ENCODE results near the gene DNAJB14.
A peak's percentile ranks its signal among the peaks of the same experiment; 100 is the strongest.

The DNAJB14 gene

DNA sequence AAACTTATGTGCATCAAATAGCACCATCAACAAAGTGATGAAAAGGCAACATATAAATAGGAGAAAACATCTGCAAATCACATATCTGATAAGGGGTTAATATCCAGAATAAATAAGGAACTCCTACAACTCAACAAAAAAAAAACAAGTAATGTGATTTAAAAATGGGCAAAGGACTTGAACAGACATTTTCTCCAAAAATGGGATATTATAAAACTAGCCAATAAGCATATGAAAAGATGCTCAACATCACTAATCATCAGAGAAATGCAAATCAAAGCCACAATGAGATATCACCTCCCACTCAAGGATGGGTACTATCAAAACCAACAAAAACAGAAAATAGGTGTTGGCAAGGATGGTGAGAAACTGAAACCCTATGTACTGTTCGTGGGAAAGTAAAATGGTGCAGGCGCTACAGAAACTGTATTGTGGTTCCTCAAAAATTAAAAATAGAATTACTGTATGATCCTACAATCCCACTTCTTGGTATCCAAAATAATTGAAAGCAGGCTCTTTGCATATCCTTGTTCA is 2.4 kb downstream of the DNAJB14 start:
- DNase-seq, result no peak

DNA sequence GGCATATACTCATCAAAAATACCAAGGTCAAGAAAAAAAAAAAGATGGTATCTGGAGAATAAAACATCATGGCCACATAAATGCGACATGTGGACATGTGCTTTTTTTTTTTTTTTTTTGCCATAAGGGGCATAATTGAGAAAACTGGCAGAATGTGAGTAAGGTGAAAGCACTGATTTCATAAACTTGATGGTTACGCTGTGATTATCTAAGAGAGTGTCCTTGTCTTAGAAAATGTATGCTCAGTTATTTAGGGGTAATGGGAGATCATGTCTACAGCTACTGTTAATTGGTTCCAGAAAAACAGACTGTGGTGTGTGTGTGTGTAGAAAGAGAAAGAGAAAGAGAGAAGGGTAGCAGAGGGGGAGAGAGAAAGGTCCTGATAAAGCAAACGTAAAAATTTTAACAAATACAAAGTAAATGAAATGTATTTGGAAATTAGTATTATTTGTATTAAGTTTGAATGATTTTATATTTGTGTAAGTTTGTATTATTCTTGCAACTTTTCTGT is 8.1 kb downstream of the DNAJB14 start:
- no peak for DNase-seq

DNA sequence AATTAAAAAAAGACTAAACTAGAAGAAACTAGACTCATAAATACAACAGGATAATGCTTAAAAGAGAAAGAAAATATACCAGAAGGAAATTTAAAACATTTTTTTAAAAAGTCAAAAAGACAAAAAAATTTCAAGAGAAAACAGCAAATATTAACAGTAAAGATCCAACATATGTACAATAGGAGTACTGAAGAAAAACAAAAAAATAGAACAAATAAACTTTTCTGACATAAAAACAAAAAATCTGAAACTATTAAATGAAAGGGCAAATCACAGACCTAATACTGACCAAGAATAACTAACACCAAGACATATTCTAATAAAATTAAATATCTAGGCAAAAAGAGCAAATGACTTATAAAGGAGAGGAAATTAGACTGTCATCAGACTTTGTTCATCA is 11.5 kb downstream of the DNAJB14 start:
- DNase-seq, result no peak

DNA sequence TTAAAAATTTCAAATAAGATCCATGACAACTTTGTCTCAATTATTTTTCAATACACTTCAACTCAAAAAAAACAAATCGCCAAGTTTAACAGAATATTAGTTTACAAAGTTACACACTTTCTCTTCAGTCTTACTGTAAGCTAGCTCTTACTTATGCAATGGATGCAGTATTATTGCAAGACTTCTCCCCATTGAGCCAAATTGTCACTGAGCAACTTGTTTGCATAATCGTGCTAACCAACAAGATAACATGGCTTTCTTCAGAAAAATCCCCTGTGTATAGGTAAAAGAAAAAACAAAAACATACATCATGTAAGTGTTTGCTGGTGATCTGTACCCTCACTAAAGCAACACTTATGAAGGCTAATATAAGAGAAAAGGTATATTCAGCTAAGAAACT is 18.9 kb downstream of the DNAJB14 start:
- no peak for DNase-seq

DNA sequence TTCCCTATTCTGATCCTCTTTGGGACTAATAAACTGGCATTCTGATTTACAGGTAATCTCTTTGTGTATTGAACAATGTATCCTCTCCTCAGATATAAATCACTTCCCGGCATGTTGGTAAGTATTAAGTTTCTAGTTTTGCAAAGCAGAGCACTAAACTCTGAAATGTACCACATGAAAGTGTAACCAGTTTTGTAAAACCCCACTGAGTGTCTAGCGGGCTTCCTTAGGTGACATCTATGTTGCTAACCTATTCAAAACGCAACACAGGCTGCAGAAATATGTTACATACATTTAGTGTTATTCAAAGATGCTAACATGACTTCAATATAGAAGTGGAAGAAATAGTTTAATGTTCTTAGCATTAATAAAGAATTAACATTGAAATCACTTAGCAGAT is 25.2 kb downstream of the DNAJB14 start:
- DNase-seq, result no peak

DNA sequence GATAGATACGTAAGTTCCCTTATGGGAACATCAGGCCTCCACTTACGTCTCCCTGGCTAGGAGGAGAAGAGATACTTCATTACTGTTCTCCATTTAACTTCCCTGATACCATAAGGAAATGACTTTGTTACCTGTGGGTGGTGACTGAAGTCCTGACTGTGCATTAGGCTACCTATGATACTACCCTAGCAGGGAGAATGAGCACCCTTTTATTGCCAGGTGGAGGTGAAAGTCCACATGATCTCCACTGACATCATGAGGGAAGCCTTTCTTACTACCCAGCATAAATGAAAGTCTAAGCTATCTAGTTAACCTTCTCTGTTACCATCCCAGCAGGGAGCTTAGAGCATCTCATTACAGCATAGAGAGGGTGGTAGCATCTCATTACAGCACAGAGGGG is 27.8 kb downstream of the DNAJB14 start:
- no peak for DNase-seq

DNA sequence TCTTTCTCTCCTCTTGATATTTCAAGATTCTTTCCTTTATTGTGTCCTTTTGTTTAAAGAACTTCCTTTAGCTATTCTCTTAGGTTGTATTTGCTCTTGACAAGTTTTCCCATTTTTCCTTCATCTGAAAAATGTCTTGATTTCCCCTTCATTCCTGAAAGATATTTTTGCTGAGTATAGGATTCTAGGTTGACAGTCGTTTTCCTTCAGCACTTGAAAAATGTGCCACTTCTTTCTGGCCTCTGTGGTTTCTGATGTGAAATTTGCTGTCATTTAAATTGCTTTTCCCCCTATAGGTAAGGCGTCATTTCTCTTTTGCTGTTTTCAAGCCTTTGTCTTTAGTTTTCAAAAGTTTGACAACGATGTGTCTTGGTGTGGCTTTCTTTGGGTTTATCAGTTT is 28.8 kb downstream of the DNAJB14 start:
- no peak for DNase-seq

DNA sequence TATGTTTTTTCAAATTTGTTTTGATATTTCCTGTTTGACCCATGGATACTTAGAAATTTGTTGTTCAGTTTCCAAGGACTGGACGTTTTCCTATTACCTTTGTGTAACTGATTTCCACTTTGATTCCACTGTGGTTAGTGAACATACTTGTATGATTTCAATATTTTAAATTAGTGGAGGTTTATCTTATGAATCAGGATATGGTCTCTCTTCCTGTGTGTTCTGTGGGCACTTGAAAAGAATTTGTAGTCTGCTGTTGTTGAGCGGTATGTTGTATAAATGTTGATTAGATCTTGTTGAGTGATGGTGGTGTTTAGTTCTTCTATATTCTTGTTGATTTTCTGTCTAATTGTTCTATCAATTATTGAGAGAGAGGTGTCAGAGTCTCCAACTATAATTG is 31.0 kb downstream of the DNAJB14 start:
- no peak for DNase-seq

DNA sequence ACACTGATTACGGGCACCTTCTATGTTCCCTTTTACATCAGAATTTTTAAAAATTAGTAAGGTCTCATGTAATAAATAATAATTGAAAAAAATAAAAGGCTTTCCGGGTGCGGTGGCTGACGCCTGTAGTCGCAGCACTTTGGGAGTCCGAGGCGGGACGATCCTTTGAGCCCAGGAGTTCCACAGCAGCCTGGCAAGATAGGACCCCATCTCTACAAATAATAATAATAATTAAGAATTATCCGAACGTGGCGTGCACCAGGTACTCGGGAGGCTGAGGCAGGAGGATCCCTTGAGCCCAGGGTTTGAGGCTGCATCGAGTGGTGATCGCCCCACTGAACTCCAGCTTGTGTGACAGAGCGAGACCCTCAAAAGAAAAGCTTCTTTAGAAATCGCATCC is 51.4 kb downstream of the DNAJB14 start:
- no peak for DNase-seq

DNA sequence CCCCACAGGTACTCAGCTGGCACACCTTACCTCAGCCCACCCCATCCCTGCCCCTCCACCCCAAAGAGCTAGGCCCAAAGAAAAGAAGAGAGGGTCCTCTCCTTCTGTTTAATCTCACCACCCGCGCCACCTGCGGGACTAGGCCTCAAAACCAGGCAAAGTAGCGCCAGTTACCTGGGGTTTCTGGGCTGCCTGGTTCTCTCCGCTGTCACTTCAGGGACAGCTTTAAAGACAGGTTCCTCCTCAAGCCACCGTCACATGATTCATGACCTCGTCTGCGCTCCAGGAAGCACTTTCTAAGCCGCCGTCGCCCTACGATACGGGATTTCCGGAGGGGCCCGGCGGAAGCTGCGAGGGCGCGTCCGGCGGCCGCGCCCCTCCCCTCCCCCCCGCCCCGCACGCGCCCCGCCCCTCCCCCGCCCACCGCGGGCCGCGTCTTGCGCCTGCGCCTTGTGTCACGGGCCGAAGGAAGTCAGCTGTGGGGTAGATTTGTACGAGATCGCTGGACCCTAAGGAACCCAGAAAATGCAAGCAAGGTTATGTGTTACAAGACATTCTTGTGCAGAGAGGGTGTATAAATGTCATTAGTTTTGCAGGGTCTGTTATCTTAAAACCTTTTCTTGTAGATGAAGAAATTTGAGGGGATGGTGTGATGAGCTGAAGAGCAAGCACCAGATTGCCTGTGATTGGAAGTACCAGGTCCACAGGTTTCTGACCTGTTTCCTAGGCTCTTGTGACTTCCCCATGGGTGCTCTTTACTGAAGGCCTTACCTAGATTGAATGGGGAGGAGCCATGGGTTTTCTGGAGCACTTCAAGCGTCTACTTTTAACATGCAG is 52.0 kb downstream of the DNAJB14 start, which contains the start of gene LAMTOR3:
TSS of gene LAMTOR3 (minus strand) at position 267 of the 837 bp plus-strand sequence. CDS start 464 bp downstream, outside the sequence.
- peak; percentile 83 to 86 for DNase-seq

DNA sequence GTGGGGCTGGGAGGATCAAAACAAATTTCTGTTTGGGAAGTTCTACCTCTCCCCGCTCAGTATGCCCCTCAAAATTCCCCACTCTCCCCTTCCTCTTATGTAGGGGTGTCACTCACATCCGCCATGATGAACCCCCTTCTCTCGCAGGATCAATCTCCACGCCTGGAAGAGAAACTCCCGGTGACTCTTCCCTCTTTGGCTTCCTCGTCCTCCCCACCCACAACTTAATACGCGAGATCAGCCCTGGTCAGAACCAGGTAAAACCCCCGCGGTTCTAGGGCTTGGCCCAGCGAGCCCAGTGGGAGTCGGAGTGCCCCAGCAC is 52.6 kb downstream of the DNAJB14 start:
- DNase-seq, result no peak

DNA sequence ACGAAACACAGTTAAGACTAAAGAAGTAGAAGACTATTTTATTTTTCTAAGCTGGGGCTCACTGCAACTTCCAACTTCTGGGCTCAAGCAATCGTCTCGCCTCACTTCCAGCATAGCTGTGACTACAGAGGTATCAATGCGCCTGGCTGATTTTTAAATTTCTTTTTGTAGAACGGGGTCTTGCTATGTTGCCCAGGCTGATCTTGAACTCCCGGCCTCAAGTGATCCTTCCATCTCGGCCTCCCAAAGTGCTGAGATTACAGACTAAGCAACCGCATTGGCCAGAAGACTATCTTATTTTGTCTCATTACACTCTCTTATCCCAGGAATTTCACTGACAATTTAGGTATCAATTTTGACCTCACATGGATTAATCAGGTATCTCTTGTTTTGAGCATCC is 53.4 kb downstream of the DNAJB14 start:
- no peak for DNase-seq

DNA sequence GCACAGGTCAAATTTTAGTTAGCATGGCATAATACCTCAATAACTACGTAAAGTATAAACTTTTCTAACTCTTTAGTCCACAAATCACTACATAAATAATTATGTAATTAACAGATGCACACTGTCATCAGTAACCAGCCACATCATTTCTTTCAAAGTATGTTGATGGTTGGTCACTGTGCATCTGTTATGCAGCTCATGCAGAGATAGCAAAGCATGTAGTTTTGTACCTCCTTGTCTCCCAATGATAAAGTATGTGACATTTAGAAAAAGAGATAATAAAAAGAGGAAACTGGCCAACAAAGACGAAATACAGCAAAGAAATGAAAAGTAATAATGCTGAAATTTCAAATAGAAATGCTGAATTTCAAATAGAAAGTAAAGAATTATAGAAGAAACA is 55.1 kb downstream of the DNAJB14 start:
- no peak for DNase-seq

DNA sequence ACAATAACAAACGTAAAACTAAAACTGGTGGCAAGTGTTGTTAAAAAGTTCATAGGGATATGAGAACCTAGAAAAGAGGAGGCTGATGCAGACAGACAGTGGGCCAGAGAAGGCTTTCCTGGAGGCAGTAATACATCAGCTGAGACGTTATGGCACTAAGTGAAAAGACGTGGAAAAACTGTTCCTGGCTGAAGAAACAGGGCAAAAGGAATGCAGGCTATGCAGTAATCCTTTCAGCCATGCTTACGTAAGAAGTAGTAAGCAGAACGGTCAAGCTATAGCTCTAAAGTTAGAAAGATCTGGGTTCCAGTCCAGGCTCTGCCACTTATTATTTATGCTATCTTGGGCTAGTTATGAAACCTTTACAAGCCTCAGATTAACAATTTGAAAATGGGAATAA is 58.6 kb downstream of the DNAJB14 start:
- no peak for DNase-seq

DNA sequence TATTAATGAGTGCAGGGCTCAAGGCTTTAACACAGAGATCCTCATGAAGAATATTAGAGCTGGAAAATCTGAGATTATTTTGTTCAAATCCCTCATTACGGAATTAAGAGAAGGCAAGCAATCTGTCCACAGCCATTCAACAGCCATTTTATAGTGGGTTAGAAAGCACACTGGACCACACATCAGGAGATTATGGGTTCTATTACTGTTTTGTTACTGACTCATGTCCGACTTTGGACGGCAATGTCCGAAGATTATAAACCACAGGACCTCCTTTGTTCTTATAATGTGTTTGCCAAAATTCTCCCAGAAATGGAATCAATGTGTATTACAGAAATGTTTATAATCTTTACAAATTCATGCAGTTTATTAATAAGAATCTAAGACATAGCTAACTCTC is 60.3 kb downstream of the DNAJB14 start:
- no peak for DNase-seq

DNA sequence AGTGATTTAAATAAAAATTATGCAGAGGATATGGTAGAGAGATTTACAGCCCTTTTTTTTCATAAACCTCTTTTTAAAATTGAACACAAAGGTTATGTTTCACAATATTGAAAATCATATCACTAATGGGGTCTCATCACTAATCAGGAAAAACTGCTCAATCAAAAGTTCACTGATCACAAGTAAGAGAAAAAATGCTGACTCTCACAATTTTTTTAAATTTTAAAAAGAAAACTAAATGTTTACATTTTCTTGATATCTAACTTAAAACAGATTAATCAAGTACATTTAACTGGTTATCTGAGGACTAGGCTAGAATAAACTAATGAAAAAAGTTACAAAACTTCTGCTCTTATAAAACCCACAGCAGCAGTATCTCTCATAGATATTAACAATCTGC is 60.7 kb downstream of the DNAJB14 start:
- DNase-seq, result no peak

DNA sequence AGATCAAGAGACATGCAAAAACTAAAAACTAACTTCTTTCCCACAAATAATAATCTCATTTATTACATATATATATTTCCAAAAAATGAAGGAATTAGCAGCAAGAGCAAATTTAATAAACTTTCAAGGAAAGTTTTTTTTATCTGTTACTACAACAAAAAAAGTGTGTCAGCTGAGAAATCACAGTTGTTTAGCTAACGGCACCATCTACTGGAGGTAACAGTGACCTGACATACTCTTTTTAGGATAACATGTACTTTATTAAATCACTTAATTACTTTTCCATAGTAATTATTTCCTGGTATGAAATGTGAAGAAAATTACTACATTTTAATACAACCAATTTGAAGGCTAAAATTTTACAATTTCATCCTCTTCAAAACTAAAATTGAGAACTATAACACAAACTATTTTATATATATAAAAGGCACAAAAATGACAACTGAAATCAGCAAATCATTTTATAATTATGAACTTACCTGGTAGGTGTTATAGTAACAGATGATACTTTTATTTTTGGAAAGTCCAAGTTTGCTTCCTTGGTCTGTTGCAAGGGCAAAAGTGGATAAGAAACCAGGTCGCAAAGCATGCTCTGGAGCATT is 61.3 kb downstream of the DNAJB14 start:
- DNase-seq, result peak in 1 of 2 experiments; percentile 2

DNA sequence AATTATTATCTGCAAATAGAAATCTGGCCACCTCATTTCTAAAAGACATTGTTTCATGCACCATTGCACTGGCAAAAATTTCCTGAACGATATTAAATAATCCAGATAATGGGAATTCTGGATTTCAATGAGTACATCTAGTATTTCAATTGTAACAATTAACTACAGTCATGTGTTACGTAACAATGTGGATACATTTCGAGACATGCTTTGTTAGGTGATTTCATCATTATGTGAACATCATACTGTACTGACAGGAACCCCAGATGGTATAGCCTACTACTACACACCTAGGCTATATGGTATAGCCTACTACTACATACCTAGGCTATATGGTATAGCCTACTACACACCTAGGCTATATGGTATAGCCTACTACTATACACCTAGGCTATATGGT is 67.0 kb downstream of the DNAJB14 start:
- no peak for DNase-seq

DNA sequence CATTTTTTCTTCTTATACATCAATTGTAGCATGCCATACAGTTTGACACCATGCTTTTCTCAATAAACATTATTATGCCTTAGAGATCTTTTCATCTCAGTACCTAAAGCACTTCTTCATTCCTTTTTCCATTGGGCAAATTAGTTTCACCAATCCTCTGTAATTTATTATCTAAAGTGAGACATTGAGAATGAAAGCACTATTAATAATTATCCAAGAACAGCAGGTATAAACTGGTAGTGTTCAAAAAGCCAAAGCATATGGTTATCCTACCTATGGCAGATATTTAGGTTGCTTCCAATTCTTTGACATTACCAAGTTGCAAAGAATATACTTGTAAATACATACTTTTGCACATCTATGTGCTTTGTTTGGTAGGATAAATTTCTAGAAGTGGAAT is 67.8 kb downstream of the DNAJB14 start:
- no peak for DNase-seq

DNA sequence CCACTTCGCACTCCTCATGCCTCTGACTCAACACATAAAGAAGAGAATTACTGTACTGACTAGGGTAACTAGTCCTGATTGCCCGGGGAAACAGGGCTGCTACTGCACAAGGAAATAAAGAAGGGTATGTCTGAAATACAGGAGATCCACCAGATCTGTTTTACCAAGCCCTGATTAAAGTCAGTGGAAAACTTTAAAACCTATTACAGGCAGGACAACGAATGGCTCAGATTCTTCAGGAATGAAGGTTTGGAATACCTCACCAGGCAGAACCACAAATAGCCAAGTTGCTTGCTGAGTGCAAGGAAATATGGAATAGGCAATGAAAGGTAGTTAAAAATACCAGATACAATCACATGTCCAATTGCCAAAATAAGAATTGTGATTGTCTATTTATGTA is 69.5 kb downstream of the DNAJB14 start:
- DNase-seq, result no peak

DNA sequence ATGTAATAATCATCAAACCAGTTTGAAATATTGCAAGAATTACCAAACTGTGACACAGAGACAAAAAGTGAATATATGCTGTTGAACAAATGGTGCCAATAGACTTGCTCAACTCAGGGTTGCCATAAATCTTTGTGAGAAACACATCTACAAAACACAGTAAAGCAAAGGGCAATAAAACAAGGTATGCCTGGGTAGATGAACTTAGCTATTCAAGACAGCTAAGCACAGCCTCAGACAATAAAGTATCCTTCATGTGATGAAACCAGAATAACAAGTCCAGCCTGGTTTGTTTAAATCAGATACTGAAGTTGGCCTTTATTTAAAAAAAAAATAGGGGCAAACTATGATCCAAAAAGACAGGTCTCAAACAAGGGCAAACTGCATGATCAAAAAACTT is 71.3 kb downstream of the DNAJB14 start:
- no peak for DNase-seq

DNA sequence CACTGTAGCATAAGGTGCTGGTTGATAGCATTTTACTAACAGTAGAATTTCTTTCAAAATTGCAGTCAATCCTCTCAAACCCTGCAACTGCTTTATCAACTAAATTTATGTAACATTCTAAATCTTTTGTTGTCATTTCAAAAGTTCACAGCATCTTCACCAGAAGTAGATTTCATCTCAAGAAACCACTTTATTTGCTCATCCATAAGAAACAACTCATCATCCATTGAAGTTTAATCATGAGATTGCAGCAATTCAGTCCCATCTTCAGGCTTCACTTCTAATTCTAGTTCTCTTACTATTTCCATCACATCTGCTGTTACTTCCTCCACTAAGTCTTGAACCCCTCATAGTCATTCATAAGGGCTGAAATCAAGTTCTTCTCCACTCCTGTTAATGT is 73.8 kb downstream of the DNAJB14 start:
- DNase-seq, result no peak

DNA sequence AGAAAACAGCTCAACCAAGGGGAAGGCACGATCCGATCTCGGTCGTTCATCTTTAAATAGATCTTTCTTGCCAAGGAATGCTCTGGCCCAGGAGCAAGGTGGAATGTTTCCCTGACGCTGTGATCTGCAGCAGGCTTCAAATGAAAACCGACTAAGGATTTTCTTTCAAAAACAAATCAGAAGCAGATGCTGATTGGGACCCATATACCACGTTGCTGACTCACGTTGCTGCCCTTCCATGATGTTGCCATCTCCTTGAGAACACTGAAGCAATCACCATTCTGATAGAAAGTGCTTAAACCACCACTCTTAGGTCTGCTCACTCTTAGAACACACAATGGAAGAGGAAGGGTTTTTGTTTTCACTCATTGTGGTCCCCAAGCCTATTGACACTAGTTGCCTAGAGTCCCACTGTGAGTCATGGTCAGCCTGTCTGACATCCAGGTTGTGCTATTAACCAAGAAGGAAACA is 78.3 kb downstream of the DNAJB14 start:
- DNase-seq, result no peak

DNA sequence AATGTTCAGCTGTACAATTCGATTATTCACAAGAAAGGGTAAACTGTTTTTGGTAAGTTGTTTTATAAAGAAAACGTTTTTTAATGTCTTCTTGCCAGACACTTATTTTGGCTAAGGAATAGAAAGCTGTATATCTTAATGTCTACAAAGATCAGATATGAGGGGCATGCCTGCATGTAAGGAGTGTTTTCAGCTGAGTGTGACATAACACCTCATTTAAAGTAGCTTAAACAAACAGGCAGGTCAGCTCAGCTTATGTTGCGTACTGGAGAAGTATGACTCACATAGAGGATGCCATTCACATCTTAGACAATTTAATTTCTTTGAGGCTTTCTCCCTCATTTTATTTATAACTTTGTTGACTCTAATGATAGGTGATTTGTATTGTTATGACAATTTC is 82.6 kb downstream of the DNAJB14 start:
- DNase-seq, result no peak

Data from activated CD4-positive, alpha-beta T cell treated with anti-CD3 and anti-CD28 coated beads, Interleukin-2, amount 50 U/mL, for 4 hours (primary cell).